Astrocyte of the cerebellum (primary cell): Measurements from ENCODE around the gene GRID2IP.

Experiments
- DNase-seq: peaks from one replicate; pipeline ENCODE4 v3.0.0-alpha.2; 2011; ENCODE audit warnings: low read depth
- H3K4me3 ChIP-seq: 2 replicates; pipeline ENCODE4 v1.5.1; 2011; ENCODE audit warnings: mild to moderate bottlenecking, low read depth, low read length, moderate library complexity
- CTCF ChIP-seq: IDR thresholded peaks from 2 replicates; pipeline ENCODE4 v1.5.1; 2012; ENCODE audit warnings: low read length, low read depth, moderate library complexity, mild to moderate bottlenecking; ENCODE audit errors: missing control alignments
- in situ Hi-C: cut with HindIII; loops from 2 replicates; pipeline ENCODE4 v1.10.0; 2017; ENCODE audit warnings: low sequenced_read_pairs

The GRID2IP gene

DNA sequence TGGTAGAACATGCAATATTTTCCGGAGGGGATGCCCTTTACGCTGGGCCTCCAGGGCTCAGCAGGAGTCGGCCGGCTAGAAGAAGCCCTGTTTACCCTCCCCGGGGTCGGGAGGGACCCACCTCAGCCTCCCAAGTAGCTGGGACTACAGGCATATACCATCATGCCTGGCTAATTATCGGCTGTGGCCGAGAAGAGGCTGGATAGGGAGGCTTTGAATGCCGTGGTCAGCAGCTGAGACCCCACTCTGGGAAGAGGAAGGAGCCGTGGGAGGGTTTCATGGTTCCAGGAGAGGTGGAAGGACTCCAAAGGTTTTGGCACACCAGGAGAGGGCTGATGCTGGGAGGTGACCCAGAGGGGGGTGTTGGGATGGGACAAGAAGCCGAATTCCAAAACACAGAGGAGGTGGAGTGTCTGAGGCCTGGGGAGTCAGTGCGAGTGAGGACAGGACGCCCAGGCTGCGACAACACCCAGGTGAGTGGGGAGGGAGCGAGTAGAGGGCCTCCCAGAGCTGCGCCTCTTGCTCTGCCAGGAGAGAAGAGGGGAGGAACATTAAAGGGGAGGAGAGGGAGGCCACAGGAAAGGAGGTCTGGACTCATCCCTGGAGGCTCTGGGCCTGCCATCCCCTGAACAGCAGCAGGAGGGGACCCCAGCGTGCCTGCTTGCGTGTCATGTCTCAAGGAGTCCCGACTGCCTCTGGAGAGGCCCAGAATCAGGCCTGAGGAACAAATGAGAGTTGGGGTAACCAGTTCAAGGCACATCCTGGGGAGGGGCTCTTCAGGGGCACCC lies 19.6 kb downstream of the GRID2IP start:
- no peak overlapping the region for H3K4me3 ChIP-seq
- no peak for DNase-seq
- in situ Hi-C loops, result no loop called here
- TF ChIP-seq CTCF, result no peak

DNA sequence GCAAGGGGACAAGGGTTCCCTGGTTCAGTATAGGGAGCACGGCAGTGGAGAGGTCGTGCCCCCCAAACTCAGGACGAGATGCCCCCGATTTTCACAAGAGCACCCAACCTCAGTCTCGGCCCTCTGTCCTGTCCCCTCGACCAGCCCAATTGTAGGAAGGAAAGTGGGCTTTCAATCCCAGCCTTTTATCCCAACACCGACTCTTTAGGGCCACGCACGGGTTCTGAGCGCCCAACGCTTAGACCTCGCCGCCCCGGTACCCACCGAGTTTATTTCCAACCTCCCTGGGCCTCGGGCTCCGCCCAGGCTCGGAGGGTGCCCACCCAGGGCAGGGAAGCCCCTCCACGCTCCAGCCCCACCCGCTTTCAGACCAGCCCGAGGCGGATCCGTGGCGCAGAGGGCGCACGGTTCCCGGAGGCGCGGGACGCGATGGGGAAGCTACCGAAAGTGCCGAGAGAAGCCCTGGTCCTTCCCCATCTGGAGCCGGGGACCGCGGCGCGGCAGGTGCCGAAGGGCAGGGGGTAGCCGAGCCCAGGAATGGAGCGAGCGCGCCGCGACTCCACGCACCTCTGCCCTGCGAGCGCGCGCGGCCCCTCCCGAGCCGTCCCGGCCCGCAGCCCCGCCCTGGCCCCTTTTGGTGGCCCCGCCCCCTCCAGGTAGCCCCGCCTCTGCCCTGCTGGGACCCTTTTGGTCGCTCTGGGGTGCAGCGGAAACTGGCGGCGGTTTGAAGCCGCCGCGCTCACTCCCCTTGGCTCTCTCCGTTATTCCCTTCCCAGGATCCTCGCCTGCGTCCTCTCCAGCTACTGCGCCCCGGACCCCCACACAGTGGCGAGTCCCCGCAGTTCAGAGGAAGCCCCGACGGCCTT lies 20.4 kb downstream of the GRID2IP start:
- in situ Hi-C loops, result no loop called here
- DNase-seq, result no peak
- no peak for TF ChIP-seq CTCF
- H3K4me3 ChIP-seq, result peak overlapping the region; percentile 32

- no peak overlapping the region for H3K4me3 ChIP-seq
- no peak for DNase-seq
- in situ Hi-C loops, result no loop called here
- TF ChIP-seq CTCF, result no peak
Observed at GRCh38 chr7:6529643-6530042, 21.6 kb downstream of the GRID2IP start.

GRCh38 chr7:6528401-6529130 lies 22.7 kb downstream of the GRID2IP start:
- H3K4me3 ChIP-seq, result no peak overlapping the region
- no peak for TF ChIP-seq CTCF
- DNase-seq, result no peak
- in situ Hi-C loops, result no loop called here

- TF ChIP-seq CTCF, result no peak
- no peak for DNase-seq
- in situ Hi-C loops, result no loop called here
- H3K4me3 ChIP-seq, result peak overlapping the region; percentile 30
Observed at GRCh38 chr7:6526997-6527378, 24.3 kb downstream of the GRID2IP start.
